KMS-11 (cell line): Measurements from ENCODE around the gene ZBTB33.

ENCODE experiments used
- H2AFZ ChIP-seq: fragments of 200-600 bp; sonication (generic); 2 replicates; pipeline ENCODE4 v1.6.1; 2016; ENCODE audit warnings: antibody characterized with exemption, mixed run types, low read depth
- H3K27ac ChIP-seq: fragments of 200-600 bp; sonication (generic); 2 replicates; pipeline ENCODE4 v1.6.1; 2016; ENCODE audit warnings: mild to moderate bottlenecking, mixed run types
- H3K27me3 ChIP-seq: fragments of 200-600 bp; sonication (generic); 2 replicates; pipeline ENCODE4 v1.6.1; 2017; ENCODE audit warnings: mild to moderate bottlenecking, low read depth, mixed run types, moderate library complexity; ENCODE audit not compliant: insufficient read depth
- H3K36me3 ChIP-seq: fragments of 200-600 bp; sonication (generic); 2 replicates; pipeline ENCODE4 v1.6.1; 2017; ENCODE audit warnings: mild to moderate bottlenecking, mixed run types; ENCODE audit not compliant: insufficient read depth
- H3K4me1 ChIP-seq: fragments of 200-600 bp; sonication (generic); 2 replicates; pipeline ENCODE4 v1.6.1; 2016; ENCODE audit warnings: mild to moderate bottlenecking, low read depth, mixed run types; ENCODE audit not compliant: poor library complexity, severe bottlenecking
- H3K4me2 ChIP-seq: fragments of 200-600 bp; sonication (generic); 2 replicates; pipeline ENCODE4 v1.7.0; 2016; ENCODE audit warnings: mild to moderate bottlenecking, mixed run types
- H3K4me3 ChIP-seq: fragments of 200-600 bp; sonication (generic); IDR thresholded peaks from 2 replicates; pipeline ENCODE4 v1.6.1; 2017; ENCODE audit warnings: low read depth, low read length, mixed read lengths; ENCODE audit not compliant: insufficient read depth
- H3K79me2 ChIP-seq: fragments of 200-600 bp; sonication (generic); 2 replicates; pipeline ENCODE4 v1.6.1; 2016; ENCODE audit warnings: low read depth, mixed run types; ENCODE audit not compliant: insufficient read depth
- H3K9ac ChIP-seq: fragments of 200-600 bp; sonication (generic); 2 replicates; pipeline ENCODE4 v1.6.1; 2016; ENCODE audit warnings: mild to moderate bottlenecking, mixed run types
- H4K20me1 ChIP-seq: fragments of 200-600 bp; sonication (generic); 2 replicates; pipeline ENCODE4 v1.6.1; 2016; ENCODE audit warnings: mild to moderate bottlenecking, mixed run types; ENCODE audit not compliant: insufficient read depth
- CTCF ChIP-seq: fragments of 200-600 bp; sonication (generic); conservative IDR thresholded peaks from 2 replicates; pipeline ENCODE4 v1.6.1; 2017; ENCODE audit warnings: low read depth, mild to moderate bottlenecking, antibody characterized with exemption, low read length, moderate library complexity, mixed read lengths

ZBTB33 gene

GRCh38 chrX:120228187-120228908 is 22.3 kb upstream of the ZBTB33 start:
- Histone ChIP-seq H3K4me2 (no peak overlapping the region), H4K20me1 (no peaks in the 10 kb centered on the region), H3K27me3 (no peaks in the 10 kb centered on the region), H3K36me3 (no peaks in the 10 kb centered on the region), H2AFZ (no peak overlapping the region), H3K79me2 (no peaks in the 10 kb centered on the region), H3K4me1 (no peaks in the 10 kb centered on the region), H3K27ac (no peak overlapping the region), H3K4me3 (no peak overlapping the region), H3K9ac (no peak overlapping the region)
- TF ChIP-seq CTCF, result no peak

DNA sequence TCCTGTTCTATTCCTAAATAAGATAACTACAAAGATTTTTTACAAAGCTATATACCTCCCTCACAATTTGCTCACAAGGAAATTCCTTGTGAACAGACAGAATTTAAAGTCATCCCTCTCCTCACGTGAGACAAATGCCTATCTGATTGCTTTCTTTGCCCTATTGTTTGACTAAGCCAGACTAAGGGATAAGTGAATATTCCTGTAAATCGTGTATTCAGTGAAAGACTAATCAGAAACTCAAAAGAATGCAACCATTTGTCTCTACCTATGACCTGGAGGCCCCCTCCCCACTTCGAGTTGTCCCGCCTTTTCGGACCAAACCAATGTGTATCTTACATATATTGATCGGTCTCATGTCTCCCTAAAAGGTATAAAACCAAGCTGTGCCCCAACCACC is 15.3 kb upstream of the ZBTB33 start:
- H3K36me3 ChIP-seq, result no peaks in the 10 kb centered on the region
- no peaks in the 10 kb centered on the region for H4K20me1 ChIP-seq
- H3K4me1 ChIP-seq, result no peaks in the 10 kb centered on the region
- no peak overlapping the region for H3K4me2 ChIP-seq
- H3K27me3 ChIP-seq, result no peaks in the 10 kb centered on the region
- no peak overlapping the region for H3K27ac ChIP-seq
- no peaks in the 10 kb centered on the region for H3K79me2 ChIP-seq
- TF ChIP-seq CTCF, result no peak
- H3K9ac ChIP-seq, result no peak overlapping the region
- no peak overlapping the region for H3K4me3 ChIP-seq
- no peak overlapping the region for H2AFZ ChIP-seq

- Histone ChIP-seq H4K20me1 (no peaks in the 10 kb centered on the region), H3K36me3 (no peaks in the 10 kb centered on the region), H3K4me2 (no peak overlapping the region), H3K27ac (no peak overlapping the region), H3K4me3 (no peak overlapping the region), H3K9ac (no peak overlapping the region), H2AFZ (no peak overlapping the region), H3K27me3 (no peaks in the 10 kb centered on the region), H3K79me2 (no peaks in the 10 kb centered on the region), H3K4me1 (no peaks in the 10 kb centered on the region)
- TF ChIP-seq CTCF, result no peak
These were observed 13.7 kb upstream of the ZBTB33 start for GRCh38 chrX:120236687-120237479.

DNA sequence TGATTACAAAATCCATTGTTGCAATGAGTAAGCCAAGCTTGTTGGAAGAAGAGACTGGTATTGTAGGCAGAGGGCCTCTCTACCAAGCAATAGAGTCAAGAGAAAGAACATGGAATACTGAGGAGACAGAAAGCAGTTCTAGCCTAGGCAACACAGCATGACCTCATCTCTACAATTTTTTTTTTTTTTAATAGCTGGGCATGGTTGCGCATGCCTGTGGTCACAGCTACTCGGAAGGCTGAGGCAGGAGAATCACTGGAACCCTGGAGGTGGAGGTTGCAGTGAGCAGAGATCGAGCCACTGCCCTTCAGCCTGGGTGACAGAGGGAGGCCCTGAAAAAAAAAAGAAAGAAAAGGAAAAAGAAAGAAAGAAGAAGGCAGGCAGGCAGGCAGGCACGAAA is 11.7 kb upstream of the ZBTB33 start:
- H3K27me3 ChIP-seq, result no peaks in the 10 kb centered on the region
- no peak overlapping the region for H3K4me2 ChIP-seq
- H3K79me2 ChIP-seq, result no peaks in the 10 kb centered on the region; the same call in 1 of the 2 replicates
- no peaks in the 10 kb centered on the region for H3K36me3 ChIP-seq
- TF ChIP-seq CTCF, result no peak
- no peak overlapping the region for H3K27ac ChIP-seq
- no peak overlapping the region for H2AFZ ChIP-seq
- no peaks in the 10 kb centered on the region for H4K20me1 ChIP-seq
- no peak overlapping the region for H3K9ac ChIP-seq
- H3K4me1 ChIP-seq, result peaks cover 11% of the 10 kb centered on the region
- H3K4me3 ChIP-seq, result no peak overlapping the region
